ENCODE results near the gene USP12. TPM values are rescaled to one million over a fixed set of nuclear protein-coding genes. Genes with fewer than 3 reads are reported as not detected.

USP12 gene
- total RNA-seq, 1 donor from 2014 or later: 21.4 TPM

- H3K27me3 Mint-ChIP-seq (ENCODE audit: low read depth): no peaks in the 10 kb centered on the region
- no peak for TF ChIP-seq CTCF (conservative IDR thresholded peaks at IDR 0.05)
- H3K4me1 Mint-ChIP-seq: peaks cover 11% of the 10 kb centered on the region
- H3K4me3 Mint-ChIP-seq: no peak overlapping the region
- H3K36me3 Mint-ChIP-seq (ENCODE audit: low read depth): peaks cover 6% of the 10 kb centered on the region
- H3K9me3 Mint-ChIP-seq: no peaks in the 10 kb centered on the region
- H3K27ac Mint-ChIP-seq (ENCODE audit: unreplicated experiment): no peak overlapping the region
- no peak for DNase-seq (ENCODE audit: low read depth, low spot score)
Measured at GRCh38 chr13:27054760-27055159, 116.9 kb downstream of the USP12 start.

GRCh38 chr13:27053902-27054595 is 117.6 kb downstream of the USP12 start:
- no peaks in the 10 kb centered on the region for H3K9me3 Mint-ChIP-seq
- peak overlapping the region; percentile 13 for H3K27ac Mint-ChIP-seq (ENCODE audit: unreplicated experiment)
- DNase-seq (ENCODE audit: low read depth, low spot score): no peak
- H3K36me3 Mint-ChIP-seq (ENCODE audit: low read depth): peaks cover 6% of the 10 kb centered on the region
- no peak for TF ChIP-seq CTCF (conservative IDR thresholded peaks at IDR 0.05)
- peaks cover 11% of the 10 kb centered on the region for H3K4me1 Mint-ChIP-seq
- no peak overlapping the region for H3K4me3 Mint-ChIP-seq
- no peaks in the 10 kb centered on the region for H3K27me3 Mint-ChIP-seq (ENCODE audit: low read depth)

- Mint-ChIP-seq H3K27ac (ENCODE audit: unreplicated experiment) (no peak overlapping the region), H3K9me3 (no peaks in the 10 kb centered on the region), H3K4me1 (peaks cover 11% of the 10 kb centered on the region), H3K4me3 (no peak overlapping the region), H3K27me3 (ENCODE audit: low read depth) (no peaks in the 10 kb centered on the region), H3K36me3 (ENCODE audit: low read depth) (peaks cover 6% of the 10 kb centered on the region)
- TF ChIP-seq CTCF (conservative IDR thresholded peaks at IDR 0.05): no peak
- DNase-seq (ENCODE audit: low read depth, low spot score): no peak
Measured at GRCh38 chr13:27053210-27053884, 118.3 kb downstream of the USP12 start.

GRCh38 chr13:27052551-27053208 is 118.9 kb downstream of the USP12 start:
- H3K36me3 Mint-ChIP-seq (ENCODE audit: low read depth): peaks cover 6% of the 10 kb centered on the region
- peaks cover 11% of the 10 kb centered on the region for H3K4me1 Mint-ChIP-seq
- DNase-seq (ENCODE audit: low read depth, low spot score): no peak

GRCh38 chr13:27047081-27047480 is 124.5 kb downstream of the USP12 start:
- Mint-ChIP-seq H3K36me3 (ENCODE audit: low read depth) (peaks cover 6% of the 10 kb centered on the region), H3K27ac (ENCODE audit: unreplicated experiment) (no peak overlapping the region), H3K4me1 (peaks cover 6% of the 10 kb centered on the region), H3K9me3 (no peaks in the 10 kb centered on the region), H3K4me3 (no peak overlapping the region), H3K27me3 (ENCODE audit: low read depth) (no peaks in the 10 kb centered on the region)
- DNase-seq (ENCODE audit: low read depth, low spot score): no peak
- TF ChIP-seq CTCF (conservative IDR thresholded peaks at IDR 0.05): no peak

More at GRCh38 chr13:27052551-27053208, 118.9 kb downstream of the USP12 start:
- Mint-ChIP-seq H3K27me3 (ENCODE audit: low read depth) (no peaks in the 10 kb centered on the region), H3K27ac (ENCODE audit: unreplicated experiment) (peak overlapping the region; percentile 76), H3K9me3 (no peaks in the 10 kb centered on the region), H3K4me3 (no peak overlapping the region)
- no peak for TF ChIP-seq CTCF (conservative IDR thresholded peaks at IDR 0.05)

All from neural crest cell (in vitro differentiated cells).